ENCODE results near the gene RALGDS.

GRCh38 chr9:133167769-133168168 is 46.7 kb upstream of the RALGDS start:
- no peak for TF ChIP-seq CTCF (IDR thresholded peaks at IDR 0.05)
- no peak for TF ChIP-seq POLR2A (IDR thresholded peaks at IDR 0.05)
